Measurements from ENCODE around the gene SMIM3.

SMIM3 gene

GRCh38 chr5:150750469-150750868, 28.1 kb upstream of the SMIM3 start:
- peak; percentile 73 for ATAC-seq
- TF ChIP-seq POU6F1 (CRISPR knock-in tag; IDR thresholded peaks at IDR 0.05; ENCODE audit: borderline replicate concordance, low read depth) (no peak), ZNF70 (CRISPR knock-in tag; IDR thresholded peaks at IDR 0.05) (no peak)

GRCh38 chr5:150751096-150751891, 27.3 kb upstream of the SMIM3 start:
- TF ChIP-seq ZFP30 (CRISPR knock-in tag; IDR thresholded peaks at IDR 0.05): no peak
- peak; percentile 18; the same call in 1 of the 2 replicates for TF ChIP-seq TSHZ2 (CRISPR knock-in tag; IDR thresholded peaks at IDR 0.05)
- no peak for TF ChIP-seq OSR1 (CRISPR knock-in tag; IDR thresholded peaks at IDR 0.05)
- TF ChIP-seq ARNTL (CRISPR knock-in tag; IDR thresholded peaks at IDR 0.05; ENCODE audit: borderline replicate concordance, low read depth): no peak
- peak; percentile 98 for TF ChIP-seq CREB5 (CRISPR knock-in tag; IDR thresholded peaks at IDR 0.05; ENCODE audit: low read depth)
- TF ChIP-seq ZNF565 (CRISPR knock-in tag; conservative IDR thresholded peaks at IDR 0.05; ENCODE audit: low read depth): no peak
- TF ChIP-seq CSRNP3 (CRISPR knock-in tag; IDR thresholded peaks at IDR 0.05): peak; percentile 69; the same call in 1 of the 2 replicates
- peak; percentile 91 for TF ChIP-seq ESRRG (CRISPR knock-in tag; IDR thresholded peaks at IDR 0.05)
- TF ChIP-seq ZFP3 (CRISPR knock-in tag; IDR thresholded peaks at IDR 0.05): no peak
- peak; percentile 68; the same call in 1 of the 2 replicates for TF ChIP-seq POU6F1 (CRISPR knock-in tag; IDR thresholded peaks at IDR 0.05; ENCODE audit: borderline replicate concordance, low read depth)
- no peak for TF ChIP-seq TOX (CRISPR knock-in tag; IDR thresholded peaks at IDR 0.05; ENCODE audit: borderline replicate concordance)
- peak; percentile 91 for TF ChIP-seq SNAI2 (CRISPR knock-in tag; IDR thresholded peaks at IDR 0.05)
- TF ChIP-seq GLIS3 (CRISPR knock-in tag; IDR thresholded peaks at IDR 0.05): peak; percentile 48; the same call in 1 of the 2 replicates
- TF ChIP-seq ZC3H10 (CRISPR knock-in tag; IDR thresholded peaks at IDR 0.05): peak; percentile 96
- peak; percentile 68; the same call in 1 of the 2 replicates for TF ChIP-seq TCF4 (CRISPR knock-in tag; IDR thresholded peaks at IDR 0.05; ENCODE audit: borderline replicate concordance)
- TF ChIP-seq ZNF70 (CRISPR knock-in tag; IDR thresholded peaks at IDR 0.05): no peak
- TF ChIP-seq ISL1 (CRISPR knock-in tag; IDR thresholded peaks at IDR 0.05): peak; percentile 100
- peak; percentile 64; the same call in 1 of the 2 replicates for TF ChIP-seq PATZ1 (CRISPR knock-in tag; IDR thresholded peaks at IDR 0.05; ENCODE audit: borderline replicate concordance)
- no peak for TF ChIP-seq RARB (CRISPR knock-in tag; IDR thresholded peaks at IDR 0.05)
- TF ChIP-seq CSDC2 (CRISPR knock-in tag; IDR thresholded peaks at IDR 0.05): no peak
- TF ChIP-seq ZNF8 (CRISPR knock-in tag; IDR thresholded peaks at IDR 0.05): peak; percentile 52; the same call in 1 of the 2 replicates
- no peak for TF ChIP-seq BACH2 (CRISPR knock-in tag; IDR thresholded peaks at IDR 0.05; ENCODE audit: borderline replicate concordance)
- TF ChIP-seq PPARA (CRISPR knock-in tag; IDR thresholded peaks at IDR 0.05; ENCODE audit: borderline replicate concordance): no peak
- peak; percentile 93 for ATAC-seq
